GM12878 (cell line): ENCODE results near the gene PPA1. TPM values are rescaled to one million over a fixed set of nuclear protein-coding genes. Genes with fewer than 3 reads are reported as not detected.

Experiments used
- ATAC-seq: fragments of 200-7000 bp; cut with Tn5 transposase; 3 replicates; pipeline ENCODE4 v1.9.1; 2020; ENCODE audit warnings: mild to moderate bottlenecking, moderate library complexity
- BruUV-seq: library from RNA; stranded (reverse); fragments of 400-500 nt; replicated peaks from 2 replicates; lab custom pipeline; 2021; lab: Mats Ljungman, UMichigan
- CTCF ChIA-PET: fragments of 300-600 bp; sonication (Branson Sonifier 250); formaldehyde crosslinking; extraction: SDS; loops from one replicate; lab custom pipeline; 2021; ENCODE audit warnings: inconsistent platforms; lab: Yijun Ruan, JAX
- POLR2A ChIA-PET: fragments of 350-600 bp; formaldehyde crosslinking; extraction: SDS; loops from one replicate; lab custom pipeline; 2021; ENCODE audit warnings: inconsistent platforms; lab: Charles Lee
- RAD21 ChIA-PET: fragments of 300-600 bp; sonication (Branson Sonifier 250); formaldehyde crosslinking; loops from one replicate; lab custom pipeline; 2023; ENCODE audit warnings: antibody characterized with exemption; ENCODE audit not compliant: unreplicated experiment; lab: Charles Lee
- SMC1A ChIA-PET: fragments of 300-600 bp; sonication (Branson Sonifier 250); formaldehyde crosslinking; loops from one replicate; lab custom pipeline; 2023; ENCODE audit not compliant: unreplicated experiment, uncharacterized antibody; lab: Charles Lee
- DNase-seq: peaks from one replicate; pipeline ENCODE4 v3.0.0-alpha.2; 2011; ENCODE audit warnings: low read depth, low spot score
- FAIRE-seq: peaks from 3 replicates; lab custom pipeline; 2011; peaks lifted over from hg19 to GRCh38; lab: Jason Lieb, UNC
- H2AFZ ChIP-seq: 2 replicates; pipeline ENCODE4 v1.6.0; 2011; ENCODE audit warnings: low read depth, low read length, control low read depth; ENCODE audit not compliant: control insufficient read depth
- H3K27ac ChIP-seq: 2 replicates; pipeline ENCODE4 v1.5.1; 2011; ENCODE audit warnings: control low read depth; ENCODE audit not compliant: control insufficient read depth, insufficient read depth
- H3K27me3 ChIP-seq, 2 experiments: replicated peaks in 1 of 2; 2 replicates each; pipeline versions ENCODE4 v1.6.0 to v1.6.1; 2011; ENCODE audit warnings: low read length in 1 of 2; ENCODE audit not compliant: control insufficient read depth in 2 of 2, insufficient read depth in 2 of 2
- H3K36me3 ChIP-seq, 2 experiments: 2 replicates each; pipeline ENCODE4 v1.5.1; 2011; ENCODE audit warnings: low read length in 1 of 2; ENCODE audit not compliant: control insufficient read depth in 2 of 2, insufficient read depth in 2 of 2
- H3K4me1 ChIP-seq: 2 replicates; pipeline ENCODE4 v1.6.1; 2011; ENCODE audit warnings: mild to moderate bottlenecking, low read length, moderate library complexity, mixed read lengths; ENCODE audit not compliant: control insufficient read depth, insufficient read depth
- H3K4me2 ChIP-seq: 2 replicates; pipeline ENCODE4 v1.6.0; 2011; ENCODE audit warnings: control low read depth; ENCODE audit not compliant: control insufficient read depth, insufficient read depth
- H3K4me3 ChIP-seq: fragments of 200-600 bp; sonication (generic); 2 replicates; pipeline ENCODE4 v1.5.1; 2016
- H3K79me2 ChIP-seq: 2 replicates; pipeline ENCODE4 v1.6.0; 2011; ENCODE audit warnings: low read length; ENCODE audit not compliant: control insufficient read depth, insufficient read depth
- H3K9ac ChIP-seq: 2 replicates; pipeline ENCODE4 v1.8.0; 2011; ENCODE audit warnings: low read length, control low read depth, mixed read lengths; ENCODE audit not compliant: control insufficient read depth, insufficient read depth
- H3K9me3 ChIP-seq: replicated peaks from 3 replicates; pipeline ENCODE4 v1.5.1; 2011; ENCODE audit warnings: mild to moderate bottlenecking, low read length; ENCODE audit not compliant: control insufficient read depth, insufficient read depth
- H4K20me1 ChIP-seq: 2 replicates; pipeline ENCODE4 v1.6.0; 2011; ENCODE audit not compliant: control insufficient read depth, insufficient read depth
- CEBPB ChIP-seq, 2 experiments: fragments of 150-350 bp in 1 of 2; IDR thresholded peaks; 2 replicates each; pipeline ENCODE4 v1.6.1; 2012 to 2014; ENCODE audit warnings: low read depth in 2 of 2, low read length in 2 of 2, borderline replicate concordance in 1 of 2, inconsistent platforms in 1 of 2
- CHD1 ChIP-seq: IDR thresholded peaks from 2 replicates; pipeline ENCODE4 v1.6.1; 2012; ENCODE audit warnings: low read depth, low read length, improper control_type of control experiment
- CHD4 ChIP-seq: fragments of 200-600 bp; sonication (generic); IDR thresholded peaks from 2 replicates; pipeline ENCODE4 v1.6.1; 2016; ENCODE audit warnings: mild to moderate bottlenecking
- CREM ChIP-seq: IDR thresholded peaks from 2 replicates; pipeline ENCODE4 v1.6.1; 2014; ENCODE audit warnings: antibody characterized with exemption, low read depth
- ESRRA ChIP-seq: IDR thresholded peaks from 2 replicates; pipeline ENCODE4 v1.6.1; 2012; ENCODE audit warnings: mild to moderate bottlenecking, low read length, improper control_type of control experiment
- HDAC6 ChIP-seq: fragments of 200-600 bp; sonication (generic); IDR thresholded peaks from one replicate; pipeline ENCODE4 v1.8.0; 2017; ENCODE audit warnings: antibody characterized with exemption; ENCODE audit not compliant: unreplicated experiment
- IRF5 ChIP-seq: fragments of 450-650 bp; IDR thresholded peaks from 2 replicates; pipeline ENCODE4 v1.6.1; 2017; ENCODE audit warnings: borderline replicate concordance
- NBN ChIP-seq: fragments of 450-650 bp; IDR thresholded peaks from 2 replicates; pipeline ENCODE4 v1.6.1; 2016
- NFYB ChIP-seq: IDR thresholded peaks from 2 replicates; pipeline ENCODE4 v1.6.1; 2011; ENCODE audit warnings: low read depth, mild to moderate bottlenecking, low read length, improper control_type of control experiment, moderate library complexity; ENCODE audit not compliant: insufficient read depth
- NR2C1 ChIP-seq: fragments of 450-650 bp; IDR thresholded peaks from 2 replicates; pipeline ENCODE4 v1.6.1; 2017; ENCODE audit warnings: antibody characterized with exemption, mild to moderate bottlenecking, moderate library complexity
- NR2F1 ChIP-seq: fragments of 450-650 bp; conservative IDR thresholded peaks from 2 replicates; pipeline ENCODE4 v1.6.1; 2017; ENCODE audit warnings: mild to moderate bottlenecking
- RFX5 ChIP-seq: IDR thresholded peaks from 2 replicates; pipeline ENCODE4 v1.6.1; 2011; ENCODE audit warnings: low read depth, low read length, improper control_type of control experiment
- SRF ChIP-seq, 2 experiments: IDR thresholded peaks; 2 replicates each; pipeline ENCODE4 v1.6.1; 2011; ENCODE audit warnings: low read depth in 2 of 2, low read length in 2 of 2, mild to moderate bottlenecking in 1 of 2, moderate library complexity in 1 of 2
- USF2 ChIP-seq: IDR thresholded peaks from 2 replicates; pipeline ENCODE4 v1.6.1; 2011; ENCODE audit warnings: low read depth, low read length, improper control_type of control experiment, borderline replicate concordance
- ZNF384 ChIP-seq: IDR thresholded peaks from 2 replicates; pipeline ENCODE4 v1.6.1; 2012; ENCODE audit warnings: low read depth, mild to moderate bottlenecking, low read length, improper control_type of control experiment, borderline replicate concordance
- ZSCAN29 ChIP-seq: fragments of 450-650 bp; IDR thresholded peaks from 2 replicates; pipeline ENCODE4 v1.6.1; 2017; ENCODE audit warnings: mild to moderate bottlenecking, moderate library complexity
- WGBS: methylation state at CpG from one replicate; pipeline ENCODE4 v1.1.6; 2016; ENCODE audit warnings: low lambda C conversion rate; ENCODE audit not compliant: insufficient replicate concordance, insufficient coverage; ENCODE audit errors: missing lambda C conversion rate; 5-methylcytosine and 5-hydroxymethylcytosine counted together
- in situ Hi-C: fragments of 300-500 bp; cut with MboI; formaldehyde crosslinking; loops from 9 replicates; pipeline ENCODE4 v1.14.3; 2018; ENCODE audit warnings: mixed read lengths
- intact Hi-C: fragments of 100-400 bp; cut with micrococcal nuclease; formaldehyde crosslinking; loops from one replicate; pipeline ENCODE4 v1.14.2; 2022; ENCODE audit not compliant: unreplicated experiment
- polyA plus RNA-seq, 11 experiments: library from polyadenylated mRNA; depleted of rRNA in 4 of 11; unstranded in 6 of 11; stranded (reverse) in 5 of 11; fragments of >200 nt; fragmentation: Nextera tagmentation in 4 of 11; fragmentation: Illumina TruSeq in 1 of 11; extraction: Ambion mirVana in 4 of 11; extraction: Trizol in 1 of 11; gene quantifications; 1 replicate in 1 of 11; 2 replicates in 10 of 11; pipeline versions ENCODE4 v1.2.1 to v1.2.3, GENCODE V29; 2011 to 2016; ENCODE audit warnings: inconsistent platforms in 2 of 11, missing spikeins in 2 of 11, low read depth in 1 of 11
- total RNA-seq, 4 experiments: library from RNA; depleted of rRNA in 3 of 4; stranded (reverse); fragments of >200 nt in 3 of 4; fragmentation: Illumina TruSeq in 1 of 4; extraction: Trizol in 1 of 4; gene quantifications; 2 replicates each; pipeline versions ENCODE4 v1.2.1 to v1.2.3, GENCODE V29; 2013 to 2021
- TF ChIP-seq, protein P1 (sequence below): fragments of 150-350 bp; IDR thresholded peaks from 2 replicates; pipeline ENCODE4 v1.6.1; 2014; ENCODE audit warnings: mild to moderate bottlenecking, low read depth, low read length
- TF ChIP-seq, protein P2 (sequence below): fragments of 450-650 bp; formaldehyde crosslinking; IDR thresholded peaks from 2 replicates; pipeline ENCODE4 v1.5.0; 2022; ENCODE audit warnings: mild to moderate bottlenecking, missing genetic modification characterization

Gene PPA1
- total and polyA plus RNA-seq, 10 of the 15 experiments (the other 5 are each of a cell fraction or from before 2014, with no cell fraction given): 224 to 452 (median 346) TPM

GRCh38 chr10:70241081-70241480, 7.9 kb upstream of the PPA1 start:
- no peak for TF ChIP-seq RFX5
- no peak for TF ChIP-seq ZNF384
- no peak for TF ChIP-seq NR2C1
- TF ChIP-seq NFYB: no peak
- no peak for TF ChIP-seq ZSCAN29
- no peak for TF ChIP-seq CEBPB (IDR thresholded peaks at IDR 0.05; ENCODE audit: borderline replicate concordance in 1 of 2, low read depth in 2 of 2, low read length in 2 of 2)
- TF ChIP-seq NBN: no peak
- no peak for TF ChIP-seq NR2F1
- TF ChIP-seq CHD1: no peak
- TF ChIP-seq, protein P1, sequence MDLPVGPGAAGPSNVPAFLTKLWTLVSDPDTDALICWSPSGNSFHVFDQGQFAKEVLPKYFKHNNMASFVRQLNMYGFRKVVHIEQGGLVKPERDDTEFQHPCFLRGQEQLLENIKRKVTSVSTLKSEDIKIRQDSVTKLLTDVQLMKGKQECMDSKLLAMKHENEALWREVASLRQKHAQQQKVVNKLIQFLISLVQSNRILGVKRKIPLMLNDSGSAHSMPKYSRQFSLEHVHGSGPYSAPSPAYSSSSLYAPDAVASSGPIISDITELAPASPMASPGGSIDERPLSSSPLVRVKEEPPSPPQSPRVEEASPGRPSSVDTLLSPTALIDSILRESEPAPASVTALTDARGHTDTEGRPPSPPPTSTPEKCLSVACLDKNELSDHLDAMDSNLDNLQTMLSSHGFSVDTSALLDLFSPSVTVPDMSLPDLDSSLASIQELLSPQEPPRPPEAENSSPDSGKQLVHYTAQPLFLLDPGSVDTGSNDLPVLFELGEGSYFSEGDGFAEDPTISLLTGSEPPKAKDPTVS: no peak
- TF ChIP-seq CHD4: no peak
- TF ChIP-seq ESRRA: no peak
- no peak for TF ChIP-seq SRF (IDR thresholded peaks at IDR 0.05; ENCODE audit: low read depth in 2 of 2, low read length in 2 of 2)
- TF ChIP-seq, protein P2, sequence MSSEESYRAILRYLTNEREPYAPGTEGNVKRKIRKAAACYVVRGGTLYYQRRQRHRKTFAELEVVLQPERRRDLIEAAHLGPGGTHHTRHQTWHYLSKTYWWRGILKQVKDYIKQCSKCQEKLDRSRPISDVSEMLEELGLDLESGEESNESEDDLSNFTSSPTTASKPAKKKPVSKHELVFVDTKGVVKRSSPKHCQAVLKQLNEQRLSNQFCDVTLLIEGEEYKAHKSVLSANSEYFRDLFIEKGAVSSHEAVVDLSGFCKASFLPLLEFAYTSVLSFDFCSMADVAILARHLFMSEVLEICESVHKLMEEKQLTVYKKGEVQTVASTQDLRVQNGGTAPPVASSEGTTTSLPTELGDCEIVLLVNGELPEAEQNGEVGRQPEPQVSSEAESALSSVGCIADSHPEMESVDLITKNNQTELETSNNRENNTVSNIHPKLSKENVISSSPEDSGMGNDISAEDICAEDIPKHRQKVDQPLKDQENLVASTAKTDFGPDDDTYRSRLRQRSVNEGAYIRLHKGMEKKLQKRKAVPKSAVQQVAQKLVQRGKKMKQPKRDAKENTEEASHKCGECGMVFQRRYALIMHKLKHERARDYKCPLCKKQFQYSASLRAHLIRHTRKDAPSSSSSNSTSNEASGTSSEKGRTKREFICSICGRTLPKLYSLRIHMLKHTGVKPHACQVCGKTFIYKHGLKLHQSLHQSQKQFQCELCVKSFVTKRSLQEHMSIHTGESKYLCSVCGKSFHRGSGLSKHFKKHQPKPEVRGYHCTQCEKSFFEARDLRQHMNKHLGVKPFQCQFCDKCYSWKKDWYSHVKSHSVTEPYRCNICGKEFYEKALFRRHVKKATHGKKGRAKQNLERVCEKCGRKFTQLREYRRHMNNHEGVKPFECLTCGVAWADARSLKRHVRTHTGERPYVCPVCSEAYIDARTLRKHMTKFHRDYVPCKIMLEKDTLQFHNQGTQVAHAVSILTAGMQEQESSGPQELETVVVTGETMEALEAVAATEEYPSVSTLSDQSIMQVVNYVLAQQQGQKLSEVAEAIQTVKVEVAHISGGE (CRISPR knock-in tag): no peak
- TF ChIP-seq USF2: no peak
- TF ChIP-seq HDAC6: no peak
- no peak for TF ChIP-seq CREM
- TF ChIP-seq IRF5: no peak
- TF ChIP-seq, all 136 proteins: peak for 0
- ChIA-PET SMC1A (interaction anchor here (0.7 to 0.8 kb wide), 2 partner anchors 9 to 16 kb away, joined by 3 read pairs; no protein-coding TSS in a partner anchor), POLR2A (no interaction called here), RAD21 (no interaction called here), CTCF (interaction anchor here (0.7 to 1.1 kb wide), 3 partner anchors 24 to 123 kb away, joined by 3 to 5 read pairs (median 3); no protein-coding TSS in a partner anchor)
- WGBS: 78% methylated on average over 3 of the region's 3 CpGs
- H3K27me3 ChIP-seq: no peaks in the 10 kb centered on the region; a peak in 2 of 4 replicates
- no peaks in the 10 kb centered on the region for H4K20me1 ChIP-seq
- no peak overlapping the region for H3K4me3 ChIP-seq
- H3K9ac ChIP-seq: no peak overlapping the region
- BruUV-seq: no TSS peak
- H2AFZ ChIP-seq: no peak overlapping the region
- ATAC-seq (no peak), DNase-seq (no peak), FAIRE-seq (no peak)
- intact Hi-C loops (no loop called here), in situ Hi-C loops (no loop called here)
- H3K36me3 ChIP-seq: no peaks in the 10 kb centered on the region
- H3K9me3 ChIP-seq: no peaks in the 10 kb centered on the region; the same call in 2 of the 3 replicates
- H3K79me2 ChIP-seq: no peaks in the 10 kb centered on the region
- no peaks in the 10 kb centered on the region for H3K4me1 ChIP-seq
- H3K4me2 ChIP-seq: no peak overlapping the region
- H3K27ac ChIP-seq: no peak overlapping the region
